NCI-H1092 treated with DMSO at 0.1 percent for 48 hours (cell line): ENCODE measurements around the gene HMGCLL1.

Source experiments
- DNase-seq: peaks from one replicate; lab custom pipeline; 2025; lab: John Stamatoyannopoulos, UW

Gene HMGCLL1

DNA sequence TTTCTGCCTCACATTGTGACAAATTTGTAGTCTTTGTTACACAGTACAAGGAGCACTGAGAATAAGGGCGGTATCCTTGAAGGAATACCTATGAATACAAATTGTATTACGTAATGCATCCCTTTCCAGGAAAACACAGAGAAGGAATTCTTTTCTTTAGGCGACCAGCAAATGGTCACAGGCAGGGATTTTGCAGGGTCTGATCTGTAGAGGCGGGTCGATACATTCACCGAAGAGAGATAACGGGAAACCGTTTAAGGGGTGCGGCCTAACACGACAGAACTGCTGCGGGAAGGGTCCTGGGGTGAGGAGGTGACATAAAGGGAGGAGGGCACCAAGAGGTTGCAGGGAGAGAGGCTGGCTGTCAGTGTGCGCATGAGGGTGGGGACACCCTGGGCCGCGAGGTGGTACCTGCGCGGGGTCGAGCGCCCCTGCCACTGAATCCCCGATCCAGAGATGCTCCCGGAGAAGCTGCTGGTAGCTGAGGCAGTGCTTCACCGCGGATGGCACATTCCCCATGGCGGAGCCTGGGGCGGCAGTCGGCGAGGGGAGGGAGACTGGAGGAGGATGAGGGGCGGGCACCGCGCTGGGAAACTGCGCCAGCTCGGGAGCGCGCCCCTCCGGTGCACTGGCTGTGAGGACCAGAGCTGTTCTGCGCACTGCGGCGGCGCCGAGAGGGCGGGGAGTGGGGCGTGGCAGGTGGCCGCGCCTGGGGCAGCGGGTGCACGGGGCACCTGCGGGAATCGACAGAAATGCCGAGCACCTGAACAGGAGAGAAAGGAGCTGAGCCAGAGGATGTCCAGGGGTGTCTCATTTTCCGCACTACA, at the start of gene HMGCLL1:
HMGCLL1 (minus strand) TSS at position 656 of the 827 bp plus-strand sequence; CDS start at position 519, 137 bp downstream.
- no peak for DNase-seq

DNA sequence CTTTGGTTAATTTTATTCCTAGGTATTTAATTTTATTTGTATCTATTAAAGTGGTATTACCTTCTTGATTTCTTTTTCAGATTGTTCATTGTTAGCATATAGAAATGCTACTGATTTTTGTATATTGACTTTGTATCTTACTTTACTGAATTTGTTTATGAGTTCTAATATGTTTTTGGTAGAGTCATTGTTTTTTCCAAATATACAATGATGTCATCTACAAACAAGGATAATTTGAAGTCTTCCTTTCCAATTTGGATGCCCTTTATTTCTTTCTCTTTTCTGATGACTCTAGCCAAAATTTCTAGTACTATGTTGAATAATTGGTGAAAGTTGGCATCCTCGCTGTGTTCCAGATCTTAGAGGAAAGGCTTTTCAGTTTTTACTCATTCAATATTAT, 43.0 kb upstream of the HMGCLL1 start:
- no peak for DNase-seq

DNA sequence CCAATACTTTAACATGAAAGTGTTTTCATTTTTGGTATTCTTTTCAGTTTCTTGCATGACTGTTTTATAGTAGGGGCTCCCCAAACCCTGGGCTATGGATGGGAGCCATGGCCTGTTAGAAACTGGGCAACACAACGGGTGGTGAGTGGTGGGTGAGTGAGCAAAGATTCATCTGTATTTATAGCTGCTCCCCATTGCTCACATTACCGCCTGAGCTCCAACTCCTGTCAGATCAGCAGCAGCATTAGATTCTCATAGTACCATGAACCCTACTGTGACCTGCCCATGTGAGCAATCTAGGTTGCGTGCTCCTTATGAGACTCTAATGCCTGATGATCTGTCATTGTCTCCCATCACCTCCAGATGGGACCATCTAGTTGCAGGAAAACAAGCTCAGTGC, 42.3 kb upstream of the HMGCLL1 start:
- DNase-seq: no peak

DNA sequence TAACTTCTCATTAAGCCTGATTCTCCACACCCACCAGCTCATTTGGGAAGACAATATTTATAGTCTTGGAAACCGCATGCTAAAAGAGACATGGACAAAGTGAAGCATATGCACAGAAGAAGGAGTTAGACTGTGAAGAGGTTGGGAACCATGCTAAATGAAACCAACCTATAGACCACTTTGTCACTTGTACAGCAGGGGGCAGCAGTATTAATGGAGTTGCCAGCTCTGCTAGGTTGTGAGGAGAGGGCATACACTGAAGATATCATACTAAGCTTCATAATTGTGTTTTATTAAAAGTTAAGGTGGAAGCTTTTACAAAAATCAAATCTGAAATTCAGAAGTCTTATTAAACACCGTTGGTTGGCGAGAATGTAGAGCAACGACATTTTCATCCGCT, 38.3 kb upstream of the HMGCLL1 start:
- no peak for DNase-seq

DNA sequence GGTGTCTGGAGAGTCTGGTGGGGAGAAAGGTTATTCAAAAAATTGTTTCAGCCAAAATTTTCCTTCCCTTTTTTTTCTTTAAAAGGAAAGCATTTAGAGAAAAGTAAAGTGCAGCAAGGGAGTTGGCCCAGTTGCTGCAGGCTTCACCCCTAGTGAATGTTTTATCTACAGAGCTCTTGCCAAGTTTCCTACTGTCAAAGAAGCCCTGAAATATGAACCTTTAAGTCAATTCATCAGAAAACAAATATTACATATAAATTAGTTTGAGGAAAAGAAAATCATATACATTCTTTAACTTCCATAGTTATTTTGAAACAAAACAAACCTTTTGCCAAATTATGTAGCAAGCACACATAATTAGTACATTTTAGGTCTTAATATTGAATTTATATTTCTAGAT, 25.0 kb upstream of the HMGCLL1 start:
- DNase-seq: no peak

DNA sequence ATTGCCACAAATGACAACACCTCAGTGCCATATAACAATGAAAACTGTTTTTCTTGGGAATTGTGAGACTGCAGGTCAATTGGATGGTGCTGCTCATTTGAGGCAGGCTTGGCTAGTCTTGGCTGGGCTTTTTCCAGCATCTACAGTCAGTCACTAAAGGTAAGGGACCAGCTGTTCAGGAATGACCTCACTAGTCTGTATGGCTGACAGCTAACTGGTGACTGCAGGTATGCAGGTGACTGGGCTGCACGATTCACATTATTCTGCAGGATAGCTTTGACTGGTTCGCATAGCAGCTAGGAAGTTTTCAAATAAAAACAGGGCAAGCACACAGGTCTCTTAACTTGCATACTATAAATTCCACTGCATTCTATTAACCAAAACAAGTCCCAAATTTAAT, 22.1 kb upstream of the HMGCLL1 start:
- DNase-seq: no peak

DNA sequence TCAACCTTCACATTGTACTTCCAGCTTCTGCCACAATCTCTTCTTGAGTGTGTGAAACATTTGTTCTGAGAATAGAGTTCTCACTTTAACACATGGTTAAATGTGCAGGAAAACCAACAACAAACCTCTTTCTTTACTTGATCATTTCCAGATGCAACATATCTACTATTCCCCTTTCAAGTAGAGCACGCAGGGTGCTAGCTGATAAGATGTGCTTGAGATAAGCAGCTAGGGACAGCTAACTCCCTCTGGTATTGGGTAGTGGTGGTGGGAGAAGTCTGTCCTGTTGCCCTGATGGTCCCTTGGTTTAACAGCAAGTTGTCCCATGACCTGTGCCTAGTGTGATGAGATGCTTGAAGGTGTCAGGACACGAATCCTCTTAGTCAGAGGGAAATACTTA, 15.4 kb upstream of the HMGCLL1 start:
- DNase-seq: no peak

DNA sequence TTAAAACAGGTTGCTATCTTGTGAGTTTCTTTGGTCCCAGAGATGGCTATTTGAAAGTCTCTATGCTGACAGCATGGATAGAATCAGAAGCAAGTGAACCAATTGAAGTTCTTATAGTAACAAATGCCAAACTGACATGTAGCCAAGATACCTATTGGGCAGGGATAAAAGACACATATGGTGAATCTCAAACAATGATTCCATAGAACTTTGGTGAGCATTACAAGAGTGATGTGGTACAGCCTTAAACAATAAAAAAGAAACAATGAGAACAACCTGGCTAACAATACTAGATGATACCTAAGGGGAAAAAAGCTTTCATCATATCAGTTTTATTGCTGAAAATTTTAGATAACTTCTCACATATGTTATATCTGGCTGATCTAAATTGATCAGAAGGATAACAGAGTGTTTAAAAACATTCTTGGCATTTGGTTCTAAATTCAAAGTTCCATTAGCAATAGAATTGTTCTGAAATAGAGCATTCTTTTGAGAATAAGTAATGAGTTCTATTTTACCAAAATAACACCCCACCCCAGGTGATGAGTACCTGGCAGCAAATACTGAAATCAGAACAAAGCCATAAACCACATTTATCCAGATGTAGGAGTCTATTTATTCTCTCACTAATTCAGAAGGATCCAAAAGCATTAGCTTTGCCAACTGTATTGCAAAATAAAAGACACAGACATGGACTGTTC, 5.8 kb upstream of the HMGCLL1 start:
- DNase-seq: no peak

DNA sequence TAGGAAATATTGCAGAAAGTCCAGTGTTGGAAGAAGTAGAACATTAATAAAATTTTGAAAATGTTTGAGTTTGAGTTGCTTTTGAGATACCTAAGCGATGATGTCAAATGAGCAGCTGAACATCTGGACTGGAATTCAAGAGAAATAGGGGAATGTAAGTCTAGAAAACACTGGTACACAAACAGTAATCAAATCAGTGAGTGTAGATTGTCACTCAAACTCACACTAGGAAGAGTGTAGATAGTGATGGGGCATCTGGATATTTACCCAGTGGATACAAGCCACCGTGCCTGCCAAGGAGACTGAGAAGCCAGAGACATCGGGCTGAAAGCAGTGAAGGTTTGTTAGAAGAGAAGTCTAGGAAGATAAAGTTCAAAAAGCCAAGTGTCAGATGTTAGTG, 2.2 kb downstream of the HMGCLL1 start:
- no peak for DNase-seq

DNA sequence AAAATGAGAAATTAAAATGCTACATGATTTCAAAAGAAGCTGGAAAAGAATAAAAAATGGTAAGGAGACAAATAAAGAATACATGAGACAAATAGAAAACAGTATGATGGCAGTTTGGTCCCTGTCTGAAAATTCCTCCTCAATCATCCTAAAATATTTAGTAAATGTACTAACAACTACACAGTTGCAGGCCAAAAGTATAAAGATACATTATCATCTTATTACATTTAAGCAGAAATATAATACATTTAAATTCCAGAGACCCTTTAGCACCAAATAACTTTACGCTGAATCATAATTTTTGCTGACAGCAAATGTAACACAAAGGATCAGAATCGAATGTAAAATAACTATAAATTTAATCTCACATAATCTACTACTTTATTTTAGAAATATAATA, 4.4 kb downstream of the HMGCLL1 start:
- no peak for DNase-seq

DNA sequence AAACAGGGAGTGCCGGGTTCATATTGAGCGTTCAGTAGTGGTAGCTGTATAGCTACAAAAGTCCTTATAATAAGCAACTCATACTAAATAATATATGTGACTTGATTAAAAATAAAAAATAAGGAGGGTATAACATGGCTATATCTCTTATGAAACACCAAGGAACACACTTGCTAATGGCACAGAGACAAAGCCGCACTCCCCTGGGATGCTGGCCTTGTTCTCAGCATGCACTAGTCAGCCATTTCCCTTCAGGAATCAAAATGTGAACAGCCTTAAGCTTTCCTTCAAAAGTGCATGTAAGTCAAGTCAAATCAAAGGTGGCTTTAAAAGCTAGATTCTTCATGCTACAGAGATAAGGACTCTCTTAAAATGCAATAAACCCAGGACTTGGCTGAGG, 9.4 kb downstream of the HMGCLL1 start:
- DNase-seq: no peak

DNA sequence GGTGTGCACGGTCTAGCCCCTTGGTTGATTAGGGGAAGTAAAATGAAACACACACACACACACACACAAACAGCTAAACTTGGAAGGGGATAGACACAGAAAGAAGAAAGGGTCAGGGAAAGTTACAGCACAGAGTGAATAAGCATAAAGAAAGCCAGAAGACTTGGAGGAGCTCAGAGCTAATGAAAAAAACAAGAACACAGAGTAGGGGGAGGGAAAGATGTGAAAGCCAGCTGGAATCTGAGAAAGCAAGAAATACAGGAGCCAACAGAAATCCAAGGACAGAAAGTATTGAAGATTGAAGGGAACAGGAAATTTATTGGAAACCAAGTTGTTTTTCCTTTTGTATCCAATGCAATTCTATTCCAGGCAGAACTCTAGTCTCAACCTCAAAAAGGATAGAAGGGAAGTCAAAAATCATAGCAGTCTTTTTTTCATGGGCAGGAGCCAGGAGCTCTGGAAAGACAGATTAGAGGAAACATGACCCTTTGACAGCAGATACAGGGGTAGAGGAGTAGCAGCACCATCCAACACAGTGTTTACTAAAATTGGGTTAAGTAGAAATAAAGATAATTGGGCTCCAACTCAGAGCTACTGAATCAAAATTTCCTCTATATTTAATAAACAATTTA, 10.1 kb downstream of the HMGCLL1 start:
- no peak for DNase-seq

DNA sequence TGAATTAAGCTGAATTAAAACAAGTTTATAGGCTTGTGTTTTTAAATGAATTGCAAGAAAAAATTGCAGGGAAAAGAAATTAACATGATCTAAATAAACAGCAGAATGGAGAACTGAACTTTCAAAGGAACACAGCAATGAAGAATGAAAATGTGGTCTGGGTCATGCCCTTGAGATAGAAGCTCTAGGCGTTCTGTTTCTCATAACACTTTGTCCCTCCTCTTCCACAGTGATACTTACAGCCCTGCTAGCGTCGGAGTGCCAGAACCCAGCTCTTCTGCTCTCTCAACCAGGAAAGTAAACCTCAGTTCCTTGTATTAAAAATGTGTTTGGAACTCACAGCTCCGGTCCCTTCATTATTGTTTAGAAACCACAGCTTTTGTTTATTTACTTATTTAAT, 11.4 kb downstream of the HMGCLL1 start:
- no peak for DNase-seq

DNA sequence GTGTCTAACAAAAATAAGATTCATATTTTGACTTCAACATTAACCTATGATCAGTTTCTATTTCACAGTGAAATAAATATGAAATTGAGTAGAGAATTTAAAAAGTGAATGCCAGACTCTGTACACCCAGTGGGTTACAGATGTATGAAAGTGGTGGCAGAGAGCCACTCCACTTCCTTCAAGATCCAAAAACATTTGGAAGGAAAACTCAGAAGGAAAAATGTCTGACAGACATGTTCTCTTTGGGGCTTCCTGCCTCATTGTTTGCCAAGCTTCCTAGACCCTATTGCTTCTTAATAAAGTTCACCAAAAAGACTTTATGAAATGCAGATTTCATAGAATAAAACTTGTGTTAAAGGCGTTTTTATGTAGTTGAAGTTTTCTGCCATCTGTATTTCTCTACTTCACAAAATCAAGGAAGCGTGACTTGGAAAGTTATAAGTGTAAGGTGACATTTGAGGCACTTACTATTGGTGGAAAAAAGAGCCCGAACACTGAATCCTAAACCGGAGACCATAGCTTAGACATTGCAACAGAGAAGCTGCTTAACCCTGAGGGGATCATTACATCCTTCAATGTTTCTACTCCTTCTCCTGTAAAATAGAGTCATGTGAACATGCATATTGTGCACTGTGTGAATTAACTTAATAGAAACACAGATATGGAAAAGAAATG, 12.8 kb downstream of the HMGCLL1 start:
- DNase-seq: no peak

DNA sequence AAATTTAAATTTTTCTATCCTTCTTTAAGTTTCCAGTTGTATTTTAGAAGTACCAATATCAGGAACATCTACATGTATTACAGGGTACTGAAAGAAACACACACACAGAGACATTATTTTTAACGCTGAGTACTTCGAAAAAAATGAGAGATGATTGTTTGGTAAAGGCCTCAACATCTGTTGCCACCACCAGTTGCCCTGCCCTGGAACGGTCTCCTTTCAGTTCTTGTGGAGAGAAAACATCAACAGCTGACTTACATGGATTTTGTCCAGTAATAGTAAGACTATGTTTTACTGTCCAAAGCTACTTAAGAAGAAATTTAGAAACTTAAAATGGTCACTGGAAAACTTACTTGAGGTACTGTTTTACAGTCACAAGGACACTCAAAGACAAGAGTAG, 16.7 kb downstream of the HMGCLL1 start:
- DNase-seq: no peak

DNA sequence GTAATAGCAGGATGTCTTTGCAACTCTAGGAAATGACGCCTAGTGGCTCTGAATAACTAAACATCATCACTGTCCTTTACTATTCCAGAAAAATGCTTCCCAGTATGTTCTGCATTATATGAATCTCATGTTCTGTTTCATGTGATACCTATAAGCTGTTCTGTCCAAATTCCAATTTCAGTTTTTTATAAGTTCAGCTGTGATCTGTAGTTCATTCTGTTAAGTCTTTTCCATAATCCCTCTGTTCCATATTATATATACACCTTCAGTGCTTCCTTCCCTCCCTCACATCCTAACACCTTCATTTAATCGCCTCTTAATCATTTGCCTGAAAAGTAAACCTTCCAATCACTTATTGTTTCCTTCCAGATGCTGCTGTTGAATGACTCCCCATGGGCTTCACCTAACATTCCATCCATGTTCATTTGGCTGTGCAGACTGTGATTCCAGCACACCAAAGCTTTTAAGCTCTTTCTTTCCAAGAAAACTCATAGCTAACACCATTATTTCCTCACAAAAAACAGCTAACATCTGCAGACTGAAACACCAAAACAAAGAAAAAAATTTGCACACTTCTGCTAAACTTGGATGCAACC, 18.6 kb downstream of the HMGCLL1 start:
- DNase-seq: no peak

DNA sequence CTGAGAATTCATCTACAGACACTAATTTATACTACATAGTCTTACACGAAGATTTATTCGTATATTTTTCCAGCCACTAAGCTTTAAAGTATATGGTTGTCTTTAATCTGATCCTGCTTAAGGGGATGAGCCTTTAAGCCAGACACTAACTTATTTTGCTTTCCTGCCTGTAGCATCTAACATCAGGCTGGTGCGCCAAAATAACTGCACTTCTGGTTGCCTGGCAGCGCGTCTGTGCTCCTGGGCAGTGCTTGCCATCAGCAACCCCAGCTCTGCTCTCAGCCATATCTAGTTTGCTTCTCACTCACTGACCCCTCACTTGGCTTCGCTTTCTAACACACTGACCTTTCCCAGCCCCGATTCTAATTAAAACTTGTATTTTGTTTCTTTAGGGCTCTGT, 21.8 kb downstream of the HMGCLL1 start:
- DNase-seq: no peak

DNA sequence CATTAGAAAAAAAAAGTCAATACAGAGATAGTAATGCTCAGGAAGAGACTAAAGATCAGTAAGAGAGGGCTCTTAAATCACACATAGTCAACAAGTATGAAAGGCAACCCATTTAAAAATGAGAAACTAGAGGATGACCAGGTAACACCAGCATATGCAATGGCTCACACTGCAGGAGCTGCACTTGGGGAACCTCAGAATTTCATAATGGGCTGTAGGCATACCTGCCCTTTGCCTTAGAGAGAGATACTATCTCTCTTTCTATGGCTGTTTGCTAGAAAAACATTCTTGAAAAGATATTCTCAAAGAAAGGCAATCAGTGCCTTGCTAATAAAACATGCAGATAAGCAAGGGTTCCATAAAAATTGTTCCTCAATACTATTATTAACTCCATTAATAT, 33.2 kb downstream of the HMGCLL1 start:
- DNase-seq: no peak

DNA sequence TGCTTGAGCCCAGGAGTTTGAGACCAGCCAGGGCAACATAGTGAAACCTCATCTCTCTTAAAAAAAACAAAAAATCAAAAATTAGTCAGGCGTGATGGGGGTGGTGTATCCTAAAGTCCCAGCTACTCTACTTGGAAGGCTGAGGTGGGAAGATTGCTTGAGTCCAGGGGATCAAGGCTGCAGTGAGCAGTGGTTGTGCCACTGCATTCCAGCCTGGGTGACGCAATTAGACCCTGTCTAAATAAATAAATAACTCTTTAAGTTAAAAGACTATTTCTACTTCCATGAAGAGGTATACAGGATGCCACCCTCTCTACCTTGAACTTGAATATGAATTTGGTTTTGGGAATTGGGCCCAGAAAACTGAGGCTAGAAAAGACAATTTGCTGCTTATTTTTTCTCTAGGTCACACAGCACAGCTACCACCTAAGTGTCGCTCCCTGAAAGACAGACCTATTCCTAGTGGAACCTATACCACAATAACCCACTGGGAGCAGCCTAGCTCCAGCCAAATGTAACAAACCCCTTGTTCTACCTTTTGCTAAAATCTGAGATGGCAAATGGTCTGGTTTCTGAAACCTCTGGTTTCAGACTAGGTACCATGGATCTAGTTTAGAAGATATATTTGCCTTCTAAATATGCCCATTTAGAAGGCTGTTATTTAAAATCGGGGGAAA, 35.2 kb downstream of the HMGCLL1 start:
- no peak for DNase-seq

DNA sequence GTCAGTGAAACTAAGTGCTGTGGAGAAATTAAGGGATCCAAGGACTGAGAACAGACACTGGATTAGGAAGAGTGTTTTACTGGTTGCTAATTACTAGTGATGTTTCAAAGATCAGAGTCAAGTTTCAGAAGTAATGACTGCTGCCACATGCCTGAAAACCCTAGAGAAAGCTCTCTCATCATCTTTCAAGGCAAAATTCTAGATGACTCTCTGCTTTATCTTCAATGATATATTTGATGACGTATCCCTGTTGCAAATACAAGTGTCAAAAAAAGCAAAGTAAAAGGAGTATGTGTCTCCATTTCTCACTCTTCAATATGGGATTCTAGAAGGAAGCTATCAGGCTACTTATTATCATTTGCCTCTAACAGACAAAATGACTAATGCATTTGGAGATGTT, 38.0 kb downstream of the HMGCLL1 start:
- no peak for DNase-seq

DNA sequence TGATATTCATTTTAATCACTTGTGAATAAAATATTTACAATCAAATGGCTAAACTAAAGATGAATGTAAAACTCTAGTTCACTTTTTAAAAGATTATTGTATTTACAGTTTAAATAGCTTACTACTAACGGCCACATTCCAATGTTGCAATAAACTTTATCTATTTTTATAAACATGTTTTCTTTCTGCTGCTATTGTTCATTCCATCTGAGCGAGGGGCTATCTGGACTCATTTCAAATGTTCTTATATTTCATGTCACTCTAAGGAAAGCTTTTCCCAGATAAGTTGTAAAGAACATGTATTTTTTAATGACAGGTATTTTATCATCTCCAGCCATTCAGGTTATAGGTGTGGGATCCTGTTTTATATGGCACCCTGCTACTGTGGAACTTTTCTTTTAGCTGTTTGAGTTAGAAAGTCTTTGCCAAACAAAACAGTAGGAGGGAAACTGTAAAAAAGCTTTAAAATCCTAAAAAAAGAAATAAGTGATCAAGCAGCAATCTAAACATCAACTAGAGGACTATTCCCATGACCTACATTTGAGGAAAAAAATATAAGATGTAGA, 42.5 kb downstream of the HMGCLL1 start:
- no peak for DNase-seq
